Stimulated activated CD4-positive, alpha-beta T cell treated with anti-CD3 and anti-CD28 coated beads, Interleukin-2, amount 100 ng/mL, for 24 hours (primary cell): Measurements from ENCODE around the gene TNIK.

Experiments used
- DNase-seq, 2 donors: peaks; one replicate each; pipeline ENCODE4 v3.0.0-alpha.2; 2020

TNIK gene

DNA sequence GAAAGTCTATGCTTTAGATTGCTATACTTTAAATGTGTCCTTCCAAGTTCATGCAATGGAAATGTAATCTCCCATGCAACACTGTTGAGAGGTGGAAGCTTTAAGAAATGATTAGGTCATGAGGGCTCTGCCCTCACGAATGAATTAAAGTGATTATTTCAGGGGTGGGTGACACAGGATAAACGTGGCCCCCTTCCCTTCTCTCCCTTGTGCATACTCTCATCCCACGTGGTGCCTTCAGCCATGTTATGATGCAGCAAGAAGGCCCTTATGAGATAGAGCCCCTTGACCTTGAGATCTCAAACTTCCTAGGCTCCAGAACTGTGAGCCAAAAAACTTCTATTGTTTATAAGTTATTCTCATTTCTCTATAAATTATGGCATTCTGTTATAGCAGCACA is 183.3 kb downstream of the TNIK start:
- DNase-seq: no peak

- no peak for DNase-seq
Observed at GRCh38 chr3:171274222-171274621, 186.0 kb downstream of the TNIK start.

DNA sequence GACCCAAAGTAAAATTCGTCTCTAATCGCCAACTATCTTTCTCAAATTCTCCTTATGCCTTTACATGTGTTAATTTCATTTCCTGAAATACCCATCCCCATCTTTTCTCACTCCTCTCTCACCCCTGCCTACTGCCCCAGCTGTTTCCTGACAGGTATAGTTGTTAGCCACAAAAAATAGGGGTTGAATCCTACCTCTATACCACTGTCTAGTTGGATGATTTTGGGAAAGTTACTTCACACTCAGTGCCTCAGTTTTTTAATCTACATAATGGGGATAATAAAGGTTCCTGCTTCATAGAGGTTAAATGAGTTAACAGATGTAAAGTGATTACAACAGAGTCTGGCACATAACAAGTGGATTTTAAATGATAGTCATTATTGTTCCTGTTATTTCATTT is 189.7 kb downstream of the TNIK start:
- no peak for DNase-seq

GRCh38 chr3:171269542-171269941 is 190.7 kb downstream of the TNIK start:
- DNase-seq: no peak

DNA sequence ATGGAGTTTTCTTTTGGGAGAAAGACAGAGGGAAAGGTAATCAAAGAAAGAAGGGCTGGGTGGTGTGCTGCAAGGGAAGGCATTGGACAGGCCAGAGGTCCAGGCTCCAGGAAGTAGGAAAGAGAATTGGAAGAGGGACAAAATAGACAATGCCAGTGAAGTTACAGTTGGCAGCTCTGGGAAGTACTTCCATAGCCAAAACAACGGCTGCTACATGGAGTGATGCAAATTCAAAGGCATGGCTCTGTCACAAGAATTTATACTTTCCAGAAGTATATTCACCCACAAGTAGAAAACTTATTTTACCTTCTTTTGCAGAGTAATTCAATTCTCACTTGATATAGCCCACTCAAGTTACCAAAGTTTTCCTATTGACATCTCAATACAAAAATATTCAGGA is 191.5 kb downstream of the TNIK start:
- no peak for DNase-seq

DNA sequence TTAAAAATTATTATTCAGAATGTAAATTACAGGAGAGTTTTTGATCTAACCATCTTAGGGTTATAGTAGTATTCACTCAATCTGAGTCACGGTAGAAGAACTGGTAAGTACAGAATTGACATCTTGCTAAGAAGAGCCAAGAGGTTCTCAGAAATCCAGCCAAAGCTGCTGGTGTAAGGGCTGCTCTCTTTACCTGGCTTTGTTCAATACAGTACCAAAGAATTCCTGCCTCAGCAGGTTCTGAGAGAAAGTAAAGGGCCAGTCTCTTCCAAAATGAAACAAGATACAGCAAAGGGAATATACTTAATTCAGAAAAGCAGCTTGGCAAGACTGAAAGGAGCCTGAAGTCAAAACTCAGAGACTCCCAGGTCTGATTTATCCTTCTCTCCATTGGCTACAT is 193.1 kb downstream of the TNIK start:
- no peak for DNase-seq

DNA sequence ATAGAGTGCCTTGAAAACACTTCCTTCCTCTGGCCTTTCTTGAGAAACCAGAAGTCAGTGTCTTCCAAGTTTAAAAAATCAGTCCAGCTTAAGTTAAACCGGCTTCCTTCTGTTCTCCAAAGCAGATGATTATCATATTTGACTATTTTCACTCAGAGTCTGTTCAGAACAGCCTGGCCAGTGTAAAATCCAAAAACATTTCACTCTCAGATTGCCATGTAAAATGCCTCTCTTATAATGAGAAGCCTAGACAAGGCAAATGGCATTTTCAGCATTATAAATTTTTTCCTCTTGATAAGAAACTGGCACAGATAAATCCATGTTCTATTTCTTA is 193.5 kb downstream of the TNIK start:
- no peak for DNase-seq

- no peak for DNase-seq
Observed at GRCh38 chr3:171266034-171266739, 194.0 kb downstream of the TNIK start.

DNA sequence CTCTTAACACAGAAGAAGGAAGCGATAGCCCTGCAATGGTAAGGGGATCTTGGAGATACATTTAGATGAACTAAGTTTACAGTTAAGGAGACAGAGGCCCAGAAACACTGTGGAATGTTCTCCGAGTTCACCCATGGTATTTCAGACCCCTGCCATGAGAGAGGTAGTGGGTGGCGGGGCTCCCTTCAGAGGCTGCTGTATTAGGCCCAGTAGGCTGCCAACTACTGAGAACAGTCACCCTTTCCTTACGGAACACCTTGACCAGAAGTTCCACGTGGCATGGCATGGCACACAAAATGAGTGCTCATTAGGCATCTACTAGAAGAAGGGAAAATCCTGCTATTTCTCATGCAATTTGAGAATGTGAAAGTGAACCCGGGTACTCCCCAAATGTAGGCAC is 195.4 kb downstream of the TNIK start:
- no peak for DNase-seq

GRCh38 chr3:171262431-171262830 is 197.8 kb downstream of the TNIK start:
- DNase-seq: no peak

- no peak for DNase-seq
Observed at GRCh38 chr3:171261487-171261886, 198.7 kb downstream of the TNIK start.

DNA sequence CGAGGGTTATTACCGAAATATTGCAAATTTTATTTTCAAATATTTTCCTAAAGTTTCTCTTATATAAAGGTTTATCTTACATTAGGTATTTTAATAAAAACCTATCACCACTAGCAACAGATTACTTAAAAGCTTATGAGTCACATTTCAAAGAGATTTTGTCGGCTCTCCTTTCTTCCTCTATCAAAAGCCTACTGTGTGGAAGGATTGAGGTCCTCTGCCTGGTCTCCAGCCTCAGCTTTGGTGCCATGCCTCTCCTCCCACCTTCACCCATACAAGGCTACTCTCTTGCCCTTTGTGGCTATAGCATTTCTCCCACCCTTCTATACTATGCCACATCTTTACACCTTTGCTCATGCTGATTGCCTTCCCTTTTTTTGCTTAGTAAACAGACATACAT is 199.3 kb downstream of the TNIK start:
- no peak for DNase-seq

DNA sequence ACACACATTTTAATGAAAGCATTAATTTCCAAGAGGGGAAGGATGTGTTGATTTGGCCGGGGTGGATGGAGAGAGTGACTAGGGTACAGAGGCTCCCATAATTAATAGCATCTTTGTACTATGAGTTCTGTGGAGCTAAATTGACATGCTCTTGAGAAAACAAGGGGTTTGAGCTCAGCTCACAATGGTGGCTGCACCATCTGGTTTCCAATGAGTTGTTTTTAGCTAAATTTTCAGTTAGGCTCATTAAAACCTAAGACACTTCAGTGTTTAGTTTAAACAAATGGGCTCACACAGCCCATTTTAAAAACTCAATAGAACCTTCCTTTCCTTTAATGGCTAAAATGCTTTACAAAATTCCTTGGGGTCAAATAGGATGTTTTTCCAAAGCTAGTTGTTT is 199.7 kb downstream of the TNIK start:
- no peak for DNase-seq

DNA sequence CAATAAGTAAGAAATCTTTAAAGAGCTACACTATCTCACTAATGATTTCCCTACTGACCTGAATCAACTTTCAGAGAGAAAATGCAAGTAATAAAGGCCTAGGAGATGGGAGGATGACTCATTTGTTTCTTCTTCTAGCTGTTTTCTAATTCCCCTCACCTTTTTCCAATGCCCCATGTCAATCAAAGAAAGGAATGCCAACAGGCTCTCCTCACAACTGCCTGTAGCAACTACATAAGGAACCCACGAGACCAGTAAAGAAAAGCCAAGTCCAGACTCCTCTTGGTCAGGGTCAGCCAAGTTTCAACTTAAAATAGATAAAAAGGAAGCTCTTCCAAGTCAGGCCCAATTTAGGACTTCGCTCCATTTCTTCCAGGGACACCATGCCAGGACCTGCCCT is 201.9 kb downstream of the TNIK start:
- no peak for DNase-seq

DNA sequence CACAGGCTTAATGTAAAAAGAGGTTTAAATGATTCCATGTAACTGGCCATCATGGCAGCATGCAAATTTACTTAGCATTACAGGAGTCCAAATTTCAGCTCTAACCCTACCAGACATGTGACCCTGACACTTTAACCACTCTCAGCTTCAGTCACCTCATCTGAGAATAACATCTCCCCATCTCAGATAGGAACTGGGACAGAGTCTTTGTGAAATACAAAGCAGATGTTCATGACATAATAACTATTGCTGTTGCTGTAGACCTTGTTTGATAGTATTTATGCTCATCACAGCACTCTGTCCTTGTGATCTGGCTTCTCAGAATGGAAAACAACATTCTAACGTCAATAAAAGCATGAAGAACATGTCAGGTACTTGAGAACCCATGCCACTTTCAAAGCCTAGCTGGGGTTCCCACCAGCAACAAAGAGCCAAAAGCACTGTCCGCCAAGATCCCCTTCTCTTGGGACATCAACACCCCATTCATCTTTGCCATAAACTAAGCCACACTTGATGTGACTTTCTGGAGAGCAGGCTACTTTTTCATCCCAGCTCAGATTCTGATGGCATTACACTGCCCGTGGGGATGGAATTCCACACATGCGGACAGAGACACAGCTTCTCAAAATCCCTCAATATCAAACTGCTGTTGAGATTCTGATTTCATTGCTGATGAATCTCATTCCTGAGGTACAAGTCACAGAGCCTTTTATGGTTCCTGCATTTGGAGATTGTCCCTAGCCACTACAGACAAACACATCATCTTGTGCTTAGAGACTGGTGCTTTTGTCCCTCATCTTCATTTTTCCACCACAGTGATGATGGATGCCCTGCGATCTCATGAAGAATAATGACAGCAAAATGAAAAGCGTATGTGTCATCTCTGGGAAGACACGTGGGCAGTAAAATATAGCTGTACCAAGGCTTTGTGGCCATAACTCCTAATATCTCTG is 202.7 kb downstream of the TNIK start:
- no peak for DNase-seq

- DNase-seq: no peak
Observed at GRCh38 chr3:171256445-171257250, 203.6 kb downstream of the TNIK start.

DNA sequence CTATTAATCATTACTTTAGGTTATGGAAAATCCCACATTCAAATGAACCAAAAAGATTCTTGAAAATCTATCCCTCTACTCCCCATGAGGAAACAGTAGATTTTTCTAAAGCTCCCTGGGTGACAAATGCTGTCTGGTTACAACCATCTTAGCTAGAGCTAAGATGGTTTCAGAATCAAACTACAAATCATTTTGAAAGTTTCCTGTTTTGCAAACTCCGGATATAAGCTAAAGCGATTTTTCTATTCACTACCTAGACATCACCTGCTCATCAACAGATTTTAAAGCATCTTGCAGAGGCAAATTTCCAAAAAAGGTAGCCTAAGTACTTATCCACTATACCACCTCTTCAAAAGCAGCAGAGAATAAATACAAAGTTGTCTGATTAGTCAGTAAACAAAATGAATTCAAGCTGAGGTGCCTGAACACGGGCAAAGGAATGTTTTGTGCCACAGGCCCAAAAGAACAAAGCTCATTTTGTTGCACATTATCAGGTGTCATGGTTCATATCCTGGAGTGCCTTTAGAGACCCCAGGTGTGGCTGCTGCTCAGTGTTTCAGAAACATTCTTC is 204.9 kb downstream of the TNIK start:
- no peak for DNase-seq

DNA sequence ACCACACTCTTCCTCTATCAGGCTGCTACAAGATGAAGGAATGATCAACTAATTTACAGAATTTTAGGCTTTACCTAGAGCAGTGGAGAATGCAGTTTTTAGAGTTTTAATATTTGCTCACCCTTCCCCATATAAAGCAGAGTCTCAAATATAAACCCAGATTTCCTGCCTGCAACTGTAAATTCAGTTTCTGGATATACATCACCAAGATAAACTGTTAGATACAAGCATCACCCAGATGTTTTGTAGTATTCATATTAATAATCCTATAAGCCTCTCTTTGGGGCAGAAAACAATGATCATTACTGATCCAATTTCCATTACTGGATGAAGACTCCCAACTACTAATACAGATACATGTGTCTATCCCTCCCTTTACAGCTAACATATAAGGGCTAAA is 205.9 kb downstream of the TNIK start:
- DNase-seq: no peak

DNA sequence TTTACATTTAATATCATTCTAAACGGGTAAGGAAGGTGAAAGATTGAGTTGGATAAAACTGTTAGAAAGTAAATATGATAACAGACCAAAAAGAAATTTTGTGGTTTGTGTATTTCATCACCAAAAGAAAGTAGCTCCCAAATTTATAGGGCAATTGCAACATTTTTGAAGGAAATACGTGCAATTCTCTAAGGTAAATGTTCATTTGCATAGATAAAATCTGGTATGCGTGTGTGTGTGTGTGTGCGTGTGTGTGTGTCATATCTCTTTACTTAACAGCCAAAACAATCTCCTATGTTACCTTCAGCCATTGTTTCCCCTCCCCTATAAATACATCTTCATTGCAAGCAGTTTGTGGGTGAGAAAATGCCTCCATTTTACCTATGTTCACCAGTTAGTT is 208.4 kb downstream of the TNIK start:
- peak in 1 of 2 donors; percentile 33 for DNase-seq

DNA sequence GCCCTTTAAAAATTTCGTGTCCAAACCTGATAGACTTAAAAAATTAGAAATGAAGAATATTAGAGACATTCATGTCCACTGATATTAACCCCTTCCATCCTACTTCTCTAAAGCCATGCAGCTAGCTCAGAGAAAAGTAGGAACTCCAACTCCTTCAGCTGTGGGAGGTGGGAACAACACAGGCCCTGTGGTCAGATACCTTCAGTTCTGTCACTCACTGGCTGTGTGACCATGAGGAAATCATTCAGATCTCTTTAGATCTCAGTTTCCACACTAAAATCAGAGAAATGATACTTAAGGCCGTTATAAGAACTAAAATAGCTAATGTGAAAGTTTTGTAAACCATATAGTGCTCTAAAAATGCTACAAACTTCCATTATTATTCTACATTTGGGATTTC is 209.8 kb downstream of the TNIK start:
- no peak for DNase-seq

- DNase-seq: no peak
Observed at GRCh38 chr3:171249245-171249644, 211.0 kb downstream of the TNIK start.

DNA sequence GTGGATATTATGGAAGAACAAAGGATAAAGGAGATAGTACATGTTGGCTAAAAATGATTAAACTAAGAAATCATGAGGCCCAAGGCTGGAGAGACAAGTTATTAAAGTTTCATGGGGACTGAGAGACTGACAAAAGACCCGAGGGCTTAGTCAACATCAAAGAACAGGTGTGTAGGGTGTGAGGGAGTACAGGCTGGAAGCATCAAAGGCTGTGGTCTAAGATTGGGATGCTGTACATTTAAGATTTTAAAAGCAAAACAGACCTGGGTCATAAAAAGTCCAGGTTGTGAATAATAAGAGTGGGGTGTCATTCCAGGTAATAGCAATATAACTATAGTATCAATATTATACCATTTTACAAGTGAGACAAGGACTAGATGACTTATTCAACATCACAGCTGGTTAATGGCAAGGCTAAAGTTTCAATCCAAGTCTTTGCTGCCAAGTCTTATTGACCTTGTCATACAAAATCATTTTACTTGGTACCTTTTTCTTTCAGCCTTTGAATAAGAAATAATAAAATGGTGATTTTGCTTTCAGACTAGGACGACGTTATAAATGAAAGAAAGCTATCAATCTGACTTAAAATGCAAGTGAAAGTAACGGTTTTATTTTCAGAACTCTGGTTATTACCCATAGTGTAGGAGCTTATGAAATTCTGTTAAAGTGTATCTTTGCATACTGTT is 211.6 kb downstream of the TNIK start:
- peak in 1 of 2 donors; percentile 38 for DNase-seq
